Measurements from ENCODE around the gene RHO.

GRCh38 chr3:129574206-129574605 lies 45.8 kb downstream of the RHO start:
- TF ChIP-seq CTCF (IDR thresholded peaks at IDR 0.05) (no peak), POLR2A (IDR thresholded peaks at IDR 0.05) (no peak)

Measured in body of pancreas (tissue), 4 donors.